Stimulated activated CD4-positive, alpha-beta T cell treated with anti-CD3 and anti-CD28 coated beads, TNF-alpha, amount 100 ng/mL, for 24 hours (primary cell): ENCODE results near the gene LIPC.

Experiments
- DNase-seq, 3 experiments: peaks; one replicate each; pipeline ENCODE4 v3.0.0-alpha.2; 2020; ENCODE audit warnings: low read depth in 3 of 3

LIPC gene

GRCh38 chr15:58616171-58616570 is 184.4 kb downstream of the LIPC start:
- no peak for DNase-seq
